Heart right ventricle (tissue), 16 donors: Measurements from ENCODE around the gene PRR5L. TPM values are rescaled to one million over a fixed set of nuclear protein-coding genes. Genes with fewer than 3 reads are reported as not detected.

ENCODE experiments used
- ATAC-seq, 8 donors: fragments of 200-7000 bp; cut with Tn5 transposase; one replicate each; pipeline ENCODE4 v1.9.1; 2020; ENCODE audit warnings: mild to moderate bottlenecking in 8 of 8, moderate library complexity in 8 of 8, moderate number of reproducible peaks in 1 of 8
- DNase-seq, 2 donors: peaks; one replicate each; pipeline ENCODE4 v3.0.0-alpha.2; 2020
- H3K27ac ChIP-seq, 10 donors: fragments of 200-600 bp; sonication (generic) in 2 of 10; one replicate each; pipeline versions ENCODE4 v1.5.0 to v1.8.0; 2020 to 2022; ENCODE audit warnings: mild to moderate bottlenecking in 3 of 10
- H3K27me3 ChIP-seq, 7 donors: fragments of 200-600 bp; one replicate each; pipeline ENCODE4 v1.8.0; 2021 to 2022; ENCODE audit warnings: mild to moderate bottlenecking in 2 of 7
- H3K36me3 ChIP-seq, 9 donors: fragments of 200-600 bp; sonication (generic) in 1 of 9; one replicate each; pipeline versions ENCODE4 v1.5.0 to v1.8.0; 2020 to 2022; ENCODE audit warnings: mild to moderate bottlenecking in 2 of 9
- H3K4me1 ChIP-seq, 9 donors: fragments of 200-600 bp; sonication (generic) in 1 of 9; one replicate each; pipeline versions ENCODE4 v1.5.0 to v1.8.0; 2020 to 2022; ENCODE audit warnings: mild to moderate bottlenecking in 4 of 9
- H3K4me3 ChIP-seq, 10 donors: fragments of 200-600 bp; sonication (generic) in 2 of 10; one replicate each; pipeline versions ENCODE4 v1.5.0 to v1.8.0; 2020 to 2022; ENCODE audit warnings: mild to moderate bottlenecking in 7 of 10, moderate library complexity in 2 of 10
- H3K9me3 ChIP-seq, 11 donors: fragments of 200-600 bp in 10 of 11; sonication (generic) in 2 of 11; one replicate each; pipeline versions ENCODE4 v1.5.0 to v1.8.0; 2013 to 2022; ENCODE audit warnings: mild to moderate bottlenecking in 2 of 11, control low read depth in 1 of 11, moderate library complexity in 1 of 11
- WGBS, 2 donors: extraction: QIAGEN DNeasy Blood & Tissue Kit; methylation state at CpG; one replicate each; pipeline ENCODE4 v1.1.7; 2013; ENCODE audit warnings: inconsistent platforms in 1 of 2; 5-methylcytosine and 5-hydroxymethylcytosine counted together
- intact Hi-C, 10 donors: fragments of 100-400 bp; cut with DNase I; formaldehyde crosslinking; loops; one replicate each; pipeline versions ENCODE4 v1.11.1 to v1.14.2; 2022
- polyA plus RNA-seq, 2 donors: library from polyadenylated mRNA; stranded (reverse); fragments of 200-250 nt; gene quantifications; one replicate each; pipeline ENCODE4 v1.2.3, GENCODE V29; 2013
- total RNA-seq, 10 donors: library from RNA; stranded (reverse); fragmentation: NEBNext Ultra II Directional in 3 of 10; extraction: Animal tissue kit (Norgen Biotek cat#: 25700) in 3 of 10; gene quantifications; one replicate each; pipeline versions ENCODE4 v1.2.1 to v1.2.4, GENCODE V29; 2021 to 2023
- TF ChIP-seq, protein P1 (sequence below), 9 donors: fragments of 200-600 bp; sonication (generic) in 2 of 9; IDR thresholded peaks; one replicate each; pipeline versions ENCODE4 v1.5.0 to v1.8.0; 2021 to 2022; ENCODE audit warnings: antibody characterized with exemption in 9 of 9, mild to moderate bottlenecking in 5 of 9, moderate library complexity in 1 of 9
- donor health status: Arrhythmogenic right ventricular cardiomyopathy.
- donor health status: ischemic (EF 13 %, LVEDD 7.1; RV severe dilation, severe dysfunction).
- donor health status: healthy with polysubstance abuse.
- donor health status: DM: no; HTN: yes; CAD: no.
- donor health status: DM: no; HTN: no; CAD: no.
- donor health status: ischemic (EF 25% LVEDD 6.9; RV normal size, moderate dysfunction).
- donor health status: ischemic (EF 25% LVEDD 5.7; RV mildly dilated, moderate dysfunction).
- donor health status: healthy.
- donor health status: DM: yes; HTN: yes; CAD: no.
- donor health status: Ischemic cardiomyopathy.
- donor health status: ischemic (EF 35%, LVEDD 5.7; RV mildly dilated, moderate dysfunction).
- donor health status: nonischemic (EF 11% LVEDD 7.7; RV severe dilation, severe dysfunction).
- donor health status: DM: yes; HTN: yes; CAD: no.
- donor health status: PGD.
- donor health status: ischemic (EF 29% LVEDD 5.4; RV normal size, mild dysfunction).
- donor health status: nonischemic (EF 23%, LVEDD 6.1; RV moderate dilation, normal function).

The PRR5L gene
- total and polyA plus RNA-seq, 12 donors = 0.80 to 10.7 (median 2.4) TPM

DNA sequence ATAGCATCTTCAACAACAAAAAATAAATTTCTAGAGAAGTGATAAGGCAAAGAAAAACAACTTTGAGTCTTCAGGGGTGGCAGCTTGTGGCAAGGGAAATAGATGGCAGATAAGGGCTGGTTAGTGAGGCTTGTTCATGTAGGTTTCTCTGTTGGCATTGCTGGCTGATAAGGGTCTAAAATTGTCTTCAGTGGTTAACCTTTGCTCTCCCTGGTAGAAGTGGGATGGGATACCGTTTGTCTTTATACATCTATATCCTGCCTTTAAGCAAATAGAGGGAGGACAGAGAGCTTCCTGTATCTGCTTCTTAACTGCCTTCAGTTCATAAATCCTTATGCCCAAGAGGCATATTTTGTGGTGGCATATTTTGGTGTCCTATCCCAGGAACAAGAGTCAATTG is 156.9 kb downstream of the PRR5L start:
- no peak overlapping the region for H3K4me3 ChIP-seq
- H3K9me3 ChIP-seq = no peaks in the 10 kb centered on the region
- no peaks in the 10 kb centered on the region for H3K27me3 ChIP-seq
- H3K4me1 ChIP-seq = peaks cover 13 to 72% (median 57%) of the 10 kb centered on the region in 9 donors
- WGBS, 2 donors = 15 to 30% methylated on average over 1 of the region's 1 CpG
- H3K36me3 ChIP-seq = peaks cover 0 to 66% (median 0%) of the 10 kb centered on the region in 9 donors
- intact Hi-C loops = loop anchor here in 2 of 10 donors (10.0 kb wide), 1 partner anchor 78 kb away; no protein-coding TSS in a partner anchor
- peak overlapping the region in 4 of 10 donors; percentile 4 to 90 (median 18) for H3K27ac ChIP-seq
- TF ChIP-seq, protein P1, sequence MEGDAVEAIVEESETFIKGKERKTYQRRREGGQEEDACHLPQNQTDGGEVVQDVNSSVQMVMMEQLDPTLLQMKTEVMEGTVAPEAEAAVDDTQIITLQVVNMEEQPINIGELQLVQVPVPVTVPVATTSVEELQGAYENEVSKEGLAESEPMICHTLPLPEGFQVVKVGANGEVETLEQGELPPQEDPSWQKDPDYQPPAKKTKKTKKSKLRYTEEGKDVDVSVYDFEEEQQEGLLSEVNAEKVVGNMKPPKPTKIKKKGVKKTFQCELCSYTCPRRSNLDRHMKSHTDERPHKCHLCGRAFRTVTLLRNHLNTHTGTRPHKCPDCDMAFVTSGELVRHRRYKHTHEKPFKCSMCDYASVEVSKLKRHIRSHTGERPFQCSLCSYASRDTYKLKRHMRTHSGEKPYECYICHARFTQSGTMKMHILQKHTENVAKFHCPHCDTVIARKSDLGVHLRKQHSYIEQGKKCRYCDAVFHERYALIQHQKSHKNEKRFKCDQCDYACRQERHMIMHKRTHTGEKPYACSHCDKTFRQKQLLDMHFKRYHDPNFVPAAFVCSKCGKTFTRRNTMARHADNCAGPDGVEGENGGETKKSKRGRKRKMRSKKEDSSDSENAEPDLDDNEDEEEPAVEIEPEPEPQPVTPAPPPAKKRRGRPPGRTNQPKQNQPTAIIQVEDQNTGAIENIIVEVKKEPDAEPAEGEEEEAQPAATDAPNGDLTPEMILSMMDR (IDR thresholded peaks at IDR 0.05) = no peak
- ATAC-seq = no peak
- DNase-seq = no peak

DNA sequence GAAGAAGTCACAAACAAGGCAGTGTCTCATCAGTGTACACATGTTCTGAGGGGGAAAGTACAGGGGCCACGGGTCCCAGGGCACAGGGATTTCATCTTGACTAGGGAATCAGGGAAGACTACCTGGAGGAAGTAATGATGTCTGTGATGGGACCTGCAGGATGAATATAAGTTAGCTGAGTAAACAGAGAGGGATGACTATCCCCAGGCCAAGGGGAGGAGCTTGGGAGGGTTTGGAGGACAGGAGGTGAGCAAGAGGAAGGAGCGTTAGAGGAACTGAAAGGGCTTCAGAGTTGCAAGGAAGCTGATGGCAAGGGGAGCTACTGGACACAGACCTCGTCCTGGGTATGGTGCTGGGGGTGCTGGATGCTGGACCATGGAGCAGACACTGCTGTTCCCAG is 157.6 kb downstream of the PRR5L start:
- 80 to 88% methylated on average over 3 of the region's 3 CpGs for WGBS, 2 donors
- peaks cover 13 to 72% (median 57%) of the 10 kb centered on the region in 9 donors for H3K4me1 ChIP-seq
- intact Hi-C loops = loop anchor here in 2 of 10 donors (10.0 kb wide), 1 partner anchor 79 kb away; no protein-coding TSS in a partner anchor
- H3K9me3 ChIP-seq = no peaks in the 10 kb centered on the region
- H3K4me3 ChIP-seq = no peak overlapping the region
- H3K36me3 ChIP-seq = peaks cover 0 to 66% (median 0%) of the 10 kb centered on the region in 9 donors
- H3K27ac ChIP-seq = peak overlapping the region in 3 of 10 donors; percentile 1 to 90 (median 23)
- DNase-seq (no peak), ATAC-seq (no peak)
- TF ChIP-seq, protein P1 (IDR thresholded peaks at IDR 0.05) = no peak
- no peaks in the 10 kb centered on the region for H3K27me3 ChIP-seq

DNA sequence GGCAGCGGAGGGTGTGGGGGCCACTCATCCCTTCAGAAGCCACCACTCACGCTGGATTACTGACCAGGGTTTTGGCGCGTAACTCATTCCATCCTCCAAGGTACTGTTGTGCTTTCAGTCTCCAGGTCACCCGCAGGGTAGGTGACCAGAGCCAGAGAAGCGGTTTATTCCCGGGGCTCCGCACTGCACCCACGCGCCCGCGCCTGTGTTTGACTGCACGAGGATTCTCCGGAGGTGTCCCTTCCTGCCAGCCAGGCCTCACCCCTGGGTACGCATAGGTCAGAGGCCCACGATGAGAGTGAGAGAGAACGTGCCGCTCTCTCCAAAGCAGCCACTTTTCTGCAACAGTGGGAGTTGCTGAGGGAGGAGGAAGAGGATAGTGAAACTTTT is 158.5 kb downstream of the PRR5L start:
- 85 to 89% methylated on average over 18 of the region's 18 CpGs for WGBS, 2 donors
- intact Hi-C loops = loop anchor here in 2 of 10 donors (10.0 kb wide), 1 partner anchor 80 kb away; no protein-coding TSS in a partner anchor
- no peak overlapping the region for H3K4me3 ChIP-seq

DNA sequence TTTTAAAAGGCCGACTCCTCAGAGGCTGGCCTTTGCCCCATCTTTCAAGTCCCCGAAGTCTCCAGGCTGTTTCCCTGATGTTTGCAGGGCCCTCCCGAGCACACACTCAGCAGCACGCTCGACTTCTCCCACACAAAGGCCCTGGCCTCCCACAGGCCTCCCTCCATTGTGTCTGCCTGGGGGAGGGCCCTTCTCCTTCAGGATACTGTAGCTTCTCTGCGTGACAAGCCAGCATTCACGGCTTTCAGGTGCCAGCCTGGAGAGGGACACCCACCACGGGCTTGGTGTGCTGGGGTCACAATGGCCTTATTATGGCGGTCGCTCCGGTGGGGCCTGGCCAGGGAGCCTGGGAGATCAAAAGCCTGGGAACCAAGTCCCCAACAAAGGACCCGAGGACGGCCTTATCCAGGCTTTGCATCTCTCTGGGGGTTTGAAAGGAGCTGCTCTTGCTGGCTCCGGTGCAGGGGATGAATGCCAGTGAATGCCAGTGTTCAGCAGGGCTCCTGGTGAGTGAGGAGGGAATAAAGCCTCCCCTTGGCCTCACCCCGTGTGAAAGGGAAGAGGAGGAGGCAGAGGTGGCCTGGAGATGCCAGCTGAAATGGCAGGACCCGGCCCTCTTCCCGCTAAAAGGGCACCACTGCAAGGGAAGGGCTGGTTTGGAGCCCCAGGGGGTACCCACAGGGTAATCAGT is 159.0 kb downstream of the PRR5L start:
- Histone ChIP-seq H3K4me1 (peaks cover 13 to 65% (median 57%) of the 10 kb centered on the region in 9 donors), H3K27ac (peak overlapping the region; percentile 70 to 90 (median 78)), H3K36me3 (peaks cover 0 to 58% (median 0%) of the 10 kb centered on the region in 9 donors), H3K4me3 (no peak overlapping the region), H3K9me3 (no peaks in the 10 kb centered on the region), H3K27me3 (no peaks in the 10 kb centered on the region)
- ATAC-seq (peak in 7 of 8 donors; percentile 12 to 60 (median 20)), DNase-seq (peak; percentile 23 to 26)
- intact Hi-C loops = loop anchor here in 3 of 10 donors (5.0 to 10.0 kb wide), 2 partner anchors 78 to 80 kb away; no protein-coding TSS in a partner anchor
- TF ChIP-seq, protein P1 (IDR thresholded peaks at IDR 0.05) = no peak
- 59 to 71% methylated on average over 17 of the region's 17 CpGs for WGBS, 2 donors

More for the DNA sequence above, 158.5 kb downstream of the PRR5L start:
- Histone ChIP-seq H3K36me3 (peaks cover 0 to 58% (median 0%) of the 10 kb centered on the region in 9 donors), H3K27ac (peak overlapping the region; percentile 70 to 90 (median 78)), H3K4me1 (peaks cover 13 to 70% (median 57%) of the 10 kb centered on the region in 9 donors), H3K9me3 (no peaks in the 10 kb centered on the region), H3K27me3 (no peaks in the 10 kb centered on the region)
- no peak for DNase-seq
- no peak for ATAC-seq
- TF ChIP-seq, protein P1 (IDR thresholded peaks at IDR 0.05) = no peak
